Ecto neural progenitor cell (in vitro differentiated cells): ENCODE data around the gene FAM110D.

ENCODE experiments used
- DNase-seq: peaks from one replicate; pipeline ENCODE4 v3.0.0-alpha.2; 2018; ENCODE audit warnings: low spot score

The FAM110D gene

DNA sequence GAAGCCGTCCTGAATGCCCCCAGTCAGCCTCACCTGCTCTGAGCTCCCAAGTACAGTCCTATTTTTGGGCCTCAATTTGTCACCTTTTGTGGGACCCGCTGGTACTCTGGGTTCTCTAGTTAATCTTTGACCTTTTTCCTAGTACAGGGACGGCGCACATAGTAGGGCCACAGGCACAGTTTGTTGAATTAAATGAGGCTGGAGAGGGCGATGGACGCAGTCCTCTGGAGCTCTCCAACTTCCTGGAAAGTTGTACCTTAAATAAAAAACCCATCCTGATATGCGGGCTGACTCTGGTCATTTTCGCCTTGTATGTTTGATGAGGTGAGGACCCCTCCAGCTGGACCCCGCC lies 4.8 kb downstream of the FAM110D start:
- no peak for DNase-seq

DNA sequence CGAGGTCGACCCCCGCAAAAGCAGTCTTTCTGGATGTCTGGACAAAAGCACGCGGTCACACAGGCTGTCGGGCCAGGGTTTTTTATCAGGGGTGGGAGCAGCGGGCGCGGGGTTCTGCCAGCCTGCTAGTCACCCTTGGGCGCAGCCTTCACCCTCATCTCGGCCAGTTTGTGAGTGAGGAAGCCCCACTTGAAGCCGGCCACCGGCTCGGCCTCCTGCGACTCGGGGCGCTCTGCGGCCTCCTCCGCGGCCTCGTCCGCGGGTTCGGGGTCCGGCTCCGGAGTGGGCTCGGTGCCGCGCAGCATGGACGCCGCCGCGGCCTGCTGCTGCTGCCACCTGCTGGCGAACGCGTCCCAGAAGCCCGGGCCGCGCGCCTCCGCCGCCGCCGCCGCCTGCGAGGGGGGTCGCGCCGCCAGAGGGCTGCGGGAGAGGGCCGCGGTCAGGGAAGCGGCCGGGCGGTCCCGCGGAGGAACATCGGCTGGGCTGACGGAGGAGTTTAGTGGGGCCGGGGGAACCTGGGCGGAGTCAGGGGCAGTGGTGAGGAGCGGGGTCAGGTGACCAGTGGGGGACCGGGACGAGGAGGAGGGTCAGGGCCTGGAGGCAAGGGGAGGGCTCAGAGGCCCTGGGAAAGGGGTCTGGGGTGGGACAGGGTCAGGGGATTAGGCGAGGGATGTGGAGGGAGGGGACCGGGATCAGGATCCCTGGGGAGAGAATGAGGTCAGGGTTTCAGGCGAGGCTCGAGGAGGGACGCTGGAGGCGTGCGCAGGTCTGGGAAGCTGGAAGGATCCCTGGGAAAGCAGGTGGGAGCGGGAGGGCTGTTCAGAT lies 5.4 kb downstream of the FAM110D start:
- DNase-seq, result peak; percentile 95

DNA sequence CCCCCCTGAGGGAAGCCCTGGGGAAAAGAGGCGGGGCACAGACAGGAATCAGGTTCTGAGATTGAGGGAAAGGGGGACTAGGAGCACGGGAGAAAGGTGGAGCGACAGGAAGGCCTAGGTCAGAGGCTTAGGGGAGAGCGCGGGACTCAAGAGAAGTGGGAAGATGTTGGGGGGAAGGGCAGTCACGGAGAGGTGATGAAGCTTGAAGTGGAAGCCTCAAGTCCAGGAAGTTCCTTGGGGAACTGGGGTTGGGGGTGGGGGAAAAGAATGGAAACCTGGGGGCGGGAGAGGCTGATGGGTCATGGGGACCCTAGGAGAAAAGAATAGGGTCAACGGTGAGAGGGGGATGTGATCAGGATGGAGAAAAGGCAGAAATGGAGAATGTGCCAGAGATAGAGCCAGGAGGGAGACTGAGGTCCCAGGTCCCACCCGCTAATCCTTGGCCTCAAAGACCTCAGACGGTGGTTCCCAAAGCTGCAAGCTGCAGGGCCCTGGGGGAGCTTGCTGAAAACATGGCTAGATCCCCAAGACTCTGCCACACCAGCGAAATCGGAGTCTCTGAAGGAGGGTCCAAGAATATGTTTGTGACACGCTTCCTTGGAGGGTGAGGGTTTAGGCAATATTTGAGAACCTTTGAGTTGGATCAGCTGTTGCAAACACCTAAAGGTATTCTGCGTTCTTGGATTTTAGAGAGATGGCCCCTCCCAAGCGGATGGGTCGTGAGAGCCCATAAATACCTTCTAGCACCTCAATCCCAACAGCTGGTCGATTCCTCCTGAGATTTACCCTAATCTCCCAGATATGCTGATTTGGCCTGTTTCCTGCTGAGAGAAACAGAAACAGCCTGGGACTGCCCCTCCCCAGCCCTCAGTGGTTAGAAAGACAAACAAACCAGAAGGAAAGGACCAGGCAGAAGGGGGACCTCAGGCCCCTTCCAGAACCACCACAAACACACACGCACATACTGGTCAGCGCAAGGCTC lies 6.3 kb downstream of the FAM110D start:
- DNase-seq, result no peak

DNA sequence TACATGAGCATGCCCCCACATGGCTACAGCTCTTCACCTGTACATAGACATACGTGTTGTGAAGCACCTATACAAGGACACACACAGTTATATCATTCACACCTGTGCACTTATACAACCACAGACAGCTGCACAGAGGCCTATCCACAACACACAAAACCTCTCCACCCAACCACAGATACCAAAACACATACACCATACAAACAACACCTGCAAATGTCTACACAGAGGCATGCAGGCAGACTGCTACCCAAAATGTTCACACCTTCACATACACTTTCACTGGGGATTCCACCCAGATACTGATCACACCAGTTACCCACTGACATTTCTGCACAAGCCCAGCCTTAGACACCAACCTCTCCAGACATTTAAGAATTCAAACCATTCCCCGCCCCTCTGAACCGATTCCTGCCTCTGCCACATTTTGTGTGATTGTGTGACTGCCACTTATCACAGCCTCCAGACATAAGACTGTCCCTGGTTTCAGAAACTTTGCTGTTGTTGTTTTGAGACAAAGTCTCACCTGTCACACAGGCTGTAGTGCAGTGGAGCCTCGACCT lies 7.9 kb downstream of the FAM110D start:
- DNase-seq, result no peak

DNA sequence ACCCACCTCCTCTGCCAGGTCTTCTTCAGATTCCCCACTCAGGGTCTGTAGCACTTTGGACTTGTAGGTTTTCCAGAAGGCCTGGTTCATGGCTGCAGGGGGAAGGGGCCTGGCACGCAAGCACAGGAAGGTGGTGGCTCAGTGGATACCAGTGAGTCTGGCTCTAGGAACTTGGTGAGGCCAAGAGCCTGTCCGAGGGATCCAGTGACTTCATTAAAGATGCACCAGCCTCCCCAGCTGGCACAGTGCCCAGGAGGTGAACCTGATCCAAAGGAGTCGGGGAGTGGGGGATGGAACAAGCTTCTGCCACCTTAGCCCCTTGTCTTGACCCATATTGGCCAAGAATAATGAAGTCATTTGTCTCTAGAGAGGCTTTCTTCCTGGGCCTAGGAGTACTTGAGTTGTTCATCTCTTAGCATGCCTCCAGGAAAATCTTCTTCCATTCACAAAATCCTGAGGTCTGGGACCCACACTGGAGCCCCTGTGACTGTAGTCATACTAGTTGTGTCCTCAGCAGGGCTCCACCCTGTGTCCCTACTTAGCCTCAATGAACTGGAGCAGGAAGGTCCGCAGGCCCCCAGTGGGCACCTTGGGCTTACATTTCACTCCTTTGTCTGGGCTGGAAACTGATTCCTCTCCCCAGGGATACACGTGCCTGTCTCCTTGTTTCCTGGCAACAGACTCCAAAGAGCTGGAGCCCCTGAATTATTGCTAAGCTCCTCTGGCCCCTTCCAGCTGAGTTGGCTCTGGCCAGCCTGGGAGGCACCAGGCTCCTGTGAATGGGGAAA lies 9.7 kb downstream of the FAM110D start, which contains the start of gene C1orf232:
TSS of gene C1orf232 (minus strand) at position 554 of the 788 bp plus-strand sequence. CDS start at position 90, 464 bp downstream.
- peak; percentile 85 for DNase-seq

DNA sequence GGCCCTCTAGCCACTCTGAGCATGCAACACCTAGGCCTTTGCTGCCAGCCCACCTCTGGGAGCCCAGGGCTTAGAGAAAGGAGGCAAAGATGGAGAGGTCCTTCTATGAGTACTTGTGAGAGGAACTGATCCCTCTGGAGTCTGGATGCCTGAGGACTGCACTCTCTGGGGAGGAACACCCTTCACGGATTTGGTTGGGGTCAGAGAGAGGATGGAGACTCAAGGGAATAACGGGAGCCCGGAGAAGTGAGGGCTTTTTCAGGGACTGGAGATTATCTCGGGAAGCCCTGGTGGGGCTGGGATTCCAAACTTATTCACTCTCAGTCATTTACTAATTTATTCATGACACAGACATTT lies 10.3 kb downstream of the FAM110D start:
- no peak for DNase-seq

DNA sequence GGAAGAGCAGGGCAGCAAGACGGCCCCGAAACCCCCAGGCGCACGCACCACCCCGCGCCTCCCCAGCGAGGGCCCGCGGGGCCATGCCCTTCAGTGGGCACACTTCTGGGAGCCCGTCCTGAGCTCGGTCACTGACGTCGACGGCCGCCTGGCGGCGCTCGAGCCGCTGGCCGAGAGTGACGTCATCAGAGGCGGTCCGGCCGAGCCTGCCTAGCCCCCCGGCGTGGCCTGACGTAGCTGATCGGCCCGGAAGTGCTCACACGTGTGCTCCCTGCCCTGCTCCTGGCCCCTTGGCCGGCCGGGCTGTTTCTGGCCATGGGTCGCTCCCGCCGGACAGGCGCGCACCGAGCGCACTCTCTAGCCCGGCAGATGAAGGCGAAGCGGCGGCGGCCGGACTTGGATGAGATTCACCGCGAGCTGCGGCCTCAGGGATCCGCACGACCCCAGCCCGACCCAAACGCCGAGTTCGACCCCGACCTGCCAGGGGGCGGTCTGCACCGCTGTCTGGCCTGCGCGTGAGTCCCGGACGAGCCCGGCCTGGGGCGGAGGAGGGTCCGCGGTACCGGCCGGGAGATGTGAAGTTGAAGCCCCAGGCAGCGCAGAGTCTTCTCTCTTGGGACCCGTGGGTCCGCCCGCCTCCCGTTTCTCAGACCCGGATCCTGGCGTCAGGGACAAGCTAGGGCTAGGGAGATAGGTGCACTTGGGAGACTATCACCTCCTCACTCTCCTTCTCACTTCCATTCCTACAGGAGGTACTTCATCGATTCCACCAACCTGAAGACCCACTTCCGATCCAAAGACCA lies 11.0 kb downstream of the FAM110D start, which contains the start of gene ZNF593:
TSS of gene ZNF593 (plus strand) at position 240 of the 803 bp plus-strand sequence. CDS start at position 316, 76 bp downstream.
- DNase-seq, result peak; percentile 95

DNA sequence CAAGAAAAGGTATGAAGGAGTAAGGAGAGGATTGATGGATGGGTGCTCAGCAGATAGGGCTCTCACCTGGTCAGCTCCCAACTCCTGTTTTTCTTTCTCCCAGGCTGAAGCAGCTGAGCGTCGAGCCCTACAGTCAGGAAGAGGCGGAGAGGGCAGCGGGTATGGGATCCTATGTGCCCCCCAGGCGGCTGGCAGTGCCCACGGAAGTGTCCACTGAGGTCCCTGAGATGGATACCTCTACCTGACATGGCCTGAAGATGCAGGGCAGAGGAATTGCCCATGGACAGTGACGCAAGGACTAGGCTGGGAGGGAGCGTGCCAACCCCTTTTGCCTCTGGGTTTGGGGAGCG lies 11.6 kb downstream of the FAM110D start:
- no peak for DNase-seq

DNA sequence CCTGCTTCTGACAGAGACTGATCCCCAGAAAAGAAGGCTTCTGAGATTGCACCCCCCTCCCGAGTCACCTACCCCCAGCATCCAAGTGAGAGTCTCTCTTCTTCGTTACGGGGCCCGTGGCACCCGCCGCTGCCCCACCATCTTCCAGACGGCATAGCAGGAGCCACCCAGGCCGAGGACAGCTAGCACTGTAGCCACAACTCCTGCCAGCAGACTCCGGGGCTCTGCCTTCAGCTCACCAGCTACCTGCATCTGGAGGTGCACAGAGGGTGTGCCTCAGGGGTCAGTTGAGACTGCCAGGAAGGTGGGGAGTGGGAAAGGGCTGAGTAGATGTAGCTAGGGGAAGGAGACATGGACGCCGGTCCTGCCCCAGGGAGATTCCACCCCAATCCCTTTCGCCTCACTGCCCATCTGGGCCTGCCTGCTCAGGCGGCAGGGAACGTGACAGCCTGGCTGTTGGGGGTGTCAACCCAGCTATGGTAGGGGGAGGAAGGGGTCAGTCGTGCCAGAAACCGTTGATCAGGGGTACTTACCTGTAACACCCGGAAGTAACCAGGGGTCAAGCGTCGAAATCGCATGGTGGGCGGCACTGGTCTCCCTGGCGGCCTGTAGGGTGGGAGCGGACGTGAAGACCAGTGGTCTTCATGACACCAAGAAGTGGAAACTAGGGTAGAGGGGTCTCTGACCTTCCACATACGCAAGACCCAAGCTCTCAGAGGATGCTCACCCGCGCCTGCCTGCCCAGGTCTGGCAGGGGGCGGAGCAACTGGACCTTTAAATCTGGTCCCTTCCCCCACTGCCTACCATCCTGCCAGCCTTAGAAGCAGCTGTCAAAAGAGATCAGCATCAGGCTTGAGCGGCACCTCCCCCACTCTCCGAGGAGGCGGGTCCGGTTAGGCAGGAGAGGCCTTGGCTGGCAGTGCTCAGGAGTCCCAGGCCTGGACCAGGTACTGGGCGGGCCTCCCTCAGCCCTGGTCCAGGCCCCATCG lies 12.5 kb downstream of the FAM110D start, which contains the start of gene ZNF593OS:
TSS of gene ZNF593OS (minus strand) at position 749 of the 989 bp plus-strand sequence. CDS start at position 578, 171 bp downstream.
- peak; percentile 65 for DNase-seq

DNA sequence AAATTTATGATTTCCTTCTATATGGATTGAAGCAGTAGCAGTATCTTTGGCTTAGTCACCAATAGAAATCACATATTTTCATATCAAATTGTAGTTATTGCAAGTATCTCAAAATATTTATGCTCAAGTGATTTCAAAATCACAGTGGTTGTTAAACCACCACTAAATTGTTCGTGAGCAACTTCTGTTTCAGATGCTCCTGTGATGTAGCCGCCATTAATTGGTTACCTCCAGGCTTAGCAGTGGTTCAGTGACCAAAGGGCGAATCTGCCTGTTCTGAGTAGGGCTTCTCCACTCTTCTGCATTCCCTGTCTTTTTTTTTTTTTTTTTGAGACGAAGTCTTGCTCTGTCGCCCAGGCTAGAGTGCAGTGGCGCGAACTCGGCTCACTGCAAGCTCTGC lies 16.5 kb downstream of the FAM110D start:
- DNase-seq, result no peak

DNA sequence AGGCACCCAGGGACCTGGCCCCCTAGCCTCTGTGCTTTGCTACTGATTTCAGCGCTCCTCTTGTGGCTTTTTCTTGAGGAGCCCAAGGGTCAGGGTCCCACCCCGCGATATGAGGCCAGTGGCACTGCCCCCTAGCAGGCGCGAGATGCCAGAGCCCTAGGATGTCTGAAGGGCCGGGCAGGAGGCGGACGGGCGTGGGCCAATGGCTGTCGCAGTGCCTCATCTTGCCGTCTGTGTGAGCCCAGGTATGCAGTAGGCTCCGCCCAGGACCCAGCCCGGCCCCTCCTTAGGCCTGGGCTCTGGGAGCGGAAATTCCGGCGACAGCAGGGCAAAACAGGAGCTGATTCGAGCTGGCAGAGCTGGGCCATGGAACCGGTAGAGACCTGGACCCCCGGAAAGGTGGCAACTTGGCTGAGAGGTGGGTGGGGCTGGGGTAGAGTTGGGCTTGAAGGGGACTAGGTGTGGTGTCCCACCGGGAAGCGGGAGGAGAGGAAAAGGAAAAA lies 18.4 kb downstream of the FAM110D start, which contains the start of gene CNKSR1:
TSS of gene CNKSR1 (plus strand) at position 310 of the 503 bp plus-strand sequence. CDS start at position 367, 57 bp downstream.
- peak; percentile 79 for DNase-seq

DNA sequence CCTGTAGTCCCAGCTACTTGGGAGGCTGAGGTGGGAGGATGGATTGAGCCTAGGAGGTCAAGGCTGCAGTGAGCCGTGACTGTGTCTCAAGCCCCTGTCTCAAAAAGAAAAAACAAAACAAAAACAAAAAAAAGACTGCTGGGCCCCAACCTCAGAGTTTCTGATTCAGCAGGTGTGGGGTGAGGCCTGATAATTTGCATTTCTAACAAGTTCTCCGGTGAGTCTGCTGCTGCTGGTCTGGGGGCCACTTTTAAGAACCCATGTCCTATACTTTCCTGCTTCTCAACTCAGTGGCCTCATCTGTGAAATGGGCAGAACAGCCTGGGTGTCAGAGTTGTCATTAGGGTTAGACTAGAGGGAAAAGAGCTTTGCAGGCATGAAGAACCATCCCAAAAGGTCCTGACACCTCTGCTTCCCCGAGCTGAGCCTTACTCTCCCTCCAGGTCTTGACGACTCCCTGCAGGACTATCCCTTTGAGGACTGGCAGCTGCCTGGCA lies 21.2 kb downstream of the FAM110D start:
- DNase-seq, result no peak

DNA sequence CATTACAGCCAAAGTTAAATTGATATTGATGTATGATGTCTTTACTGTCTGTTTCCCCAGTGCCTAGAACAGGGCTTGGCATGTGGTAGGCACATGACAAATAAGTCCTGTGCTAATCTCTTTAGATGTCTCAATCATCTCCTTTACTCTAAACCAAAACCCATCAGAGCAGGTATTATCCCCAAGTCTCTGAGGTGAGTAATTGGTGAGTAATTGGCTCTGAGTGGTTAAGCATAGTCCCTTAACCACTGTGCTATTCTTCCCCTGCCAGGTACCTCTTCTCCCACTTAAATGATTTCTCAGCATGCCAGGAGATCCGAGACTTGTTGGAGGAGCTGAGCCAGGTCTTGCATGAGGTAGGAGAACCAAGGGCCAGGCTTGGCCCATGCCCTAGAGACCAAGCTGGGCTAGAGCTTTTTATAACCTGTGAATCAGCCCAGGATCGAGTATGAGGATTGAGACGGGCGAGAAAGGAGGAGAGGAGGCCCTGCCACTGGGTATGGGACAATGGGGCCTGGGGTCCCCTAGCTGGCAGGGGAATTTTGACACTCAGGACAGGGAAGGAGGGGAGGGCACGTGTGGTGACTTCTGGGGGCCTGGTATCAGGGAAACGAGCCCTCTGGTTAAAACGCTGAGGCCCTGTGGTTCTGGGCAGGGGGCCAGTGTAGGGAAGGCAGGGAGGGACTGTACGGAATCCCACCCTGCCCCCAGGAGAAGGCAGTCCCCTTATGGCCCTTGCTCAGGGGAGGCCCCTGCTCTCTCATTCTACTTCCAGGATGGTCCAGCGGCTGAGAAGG lies 22.9 kb downstream of the FAM110D start:
- DNase-seq, result no peak

DNA sequence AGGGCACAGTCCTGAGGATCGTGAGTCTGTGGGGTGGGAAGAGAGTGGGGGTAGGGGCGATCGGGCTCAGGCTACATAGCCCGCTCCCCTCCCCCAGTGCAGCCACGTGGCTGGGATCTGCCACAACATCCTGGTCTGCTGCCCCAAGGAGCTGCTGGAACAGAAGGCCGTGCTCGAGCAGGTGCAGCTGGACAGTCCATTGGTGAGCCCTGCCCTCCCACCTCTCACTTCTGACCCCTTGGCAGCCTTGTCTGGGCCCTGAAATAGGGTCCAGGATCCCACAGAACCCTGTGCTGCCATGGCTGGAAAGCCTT lies 23.5 kb downstream of the FAM110D start:
- no peak for DNase-seq

DNA sequence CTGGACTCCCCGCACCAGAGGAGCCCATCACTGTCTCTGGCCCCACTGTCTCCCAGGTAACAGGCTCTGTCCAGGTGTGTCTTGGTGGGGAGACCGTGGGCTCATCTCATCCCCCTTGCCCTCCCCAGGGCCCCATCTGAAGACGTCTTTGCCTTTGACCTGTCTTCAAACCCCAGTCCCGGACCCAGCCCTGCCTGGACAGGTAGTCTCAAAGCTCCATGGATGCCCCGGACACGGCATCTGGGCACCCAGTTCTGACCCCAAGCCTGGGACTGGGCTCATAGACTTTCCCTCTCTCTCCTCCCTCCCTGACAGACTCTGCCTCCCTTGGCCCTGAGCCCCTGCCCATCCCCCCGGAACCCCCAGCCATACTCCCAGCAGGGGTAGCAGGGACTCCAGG lies 25.2 kb downstream of the FAM110D start:
- no peak for DNase-seq

DNA sequence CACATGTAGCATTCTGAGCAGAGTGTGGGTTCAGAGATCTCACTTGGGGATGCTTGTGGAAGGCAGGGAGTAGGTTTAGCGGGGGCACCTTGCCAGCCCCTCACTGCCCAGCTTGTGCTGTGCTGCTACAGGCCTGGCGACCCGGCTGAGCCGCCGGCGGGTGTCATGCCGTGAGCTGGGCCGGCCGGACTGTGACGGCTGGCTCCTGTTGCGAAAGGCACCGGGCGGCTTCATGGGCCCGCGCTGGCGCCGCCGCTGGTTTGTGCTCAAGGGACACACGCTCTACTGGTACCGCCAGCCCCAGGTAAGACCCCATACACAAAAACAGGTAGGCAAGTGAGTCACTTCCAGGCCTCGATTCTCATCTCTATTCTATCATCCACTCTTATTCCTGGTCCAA lies 26.0 kb downstream of the FAM110D start:
- no peak for DNase-seq

DNA sequence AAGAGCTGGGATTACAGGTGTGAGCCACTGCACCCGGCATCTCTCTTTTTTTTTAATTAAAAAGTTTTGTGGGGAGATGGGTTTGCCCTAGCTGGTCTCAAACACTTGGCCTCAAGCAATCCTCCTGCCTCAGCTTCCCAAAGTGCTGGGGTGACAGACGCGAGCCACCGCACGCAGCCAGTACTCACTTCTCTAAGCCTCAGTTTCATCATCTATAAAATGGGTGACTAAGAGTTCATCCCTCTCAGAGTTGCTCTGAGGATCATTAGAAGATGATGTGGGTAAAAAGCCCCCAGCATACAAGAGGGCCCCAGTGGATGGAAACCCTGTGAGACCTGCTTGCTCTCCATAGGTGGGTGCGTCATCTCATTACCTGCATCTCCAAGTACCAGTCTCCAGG lies 29.0 kb downstream of the FAM110D start:
- no peak for DNase-seq

DNA sequence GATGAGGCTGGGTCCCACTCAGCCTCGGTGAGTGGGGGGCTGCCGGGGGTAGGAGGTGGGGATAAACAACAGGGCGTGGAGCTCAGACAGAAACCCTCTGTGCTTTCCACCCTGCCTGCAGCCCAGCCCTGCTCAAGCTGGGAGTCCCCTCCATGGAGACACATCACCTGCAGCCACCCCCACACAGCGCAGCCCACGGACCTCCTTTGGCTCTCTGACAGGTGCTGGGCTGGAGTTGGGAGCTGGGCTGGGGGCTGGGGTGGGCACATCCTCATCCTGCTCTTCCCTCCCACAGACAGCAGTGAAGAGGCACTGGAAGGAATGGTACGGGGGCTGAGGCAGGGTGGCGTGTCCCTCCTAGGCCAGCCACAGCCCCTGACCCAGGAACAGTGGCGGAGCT lies 29.6 kb downstream of the FAM110D start:
- no peak for DNase-seq
